ENCODE data around the gene KMT2D.

DNA sequence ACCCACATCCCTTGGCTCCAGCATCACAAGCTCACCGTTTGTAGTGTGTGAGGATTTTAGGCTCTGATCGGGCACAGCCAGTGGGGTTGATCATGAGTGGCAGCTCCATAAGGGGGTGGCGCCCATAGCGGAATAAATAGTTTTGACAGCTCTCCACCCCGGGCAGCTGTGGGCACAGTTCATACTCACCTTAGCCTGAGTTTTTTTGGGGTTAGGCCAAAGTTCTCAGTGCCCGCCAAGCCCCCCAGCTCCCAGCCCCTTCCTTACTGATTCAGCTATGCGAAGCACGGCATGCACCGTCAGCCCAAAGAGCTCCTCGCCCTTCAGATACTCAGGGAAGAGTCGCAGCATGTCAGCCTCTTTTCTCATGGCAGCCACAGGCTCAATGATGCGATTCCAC is 36.1 kb downstream of the KMT2D start:
- TF ChIP-seq, protein P1, sequence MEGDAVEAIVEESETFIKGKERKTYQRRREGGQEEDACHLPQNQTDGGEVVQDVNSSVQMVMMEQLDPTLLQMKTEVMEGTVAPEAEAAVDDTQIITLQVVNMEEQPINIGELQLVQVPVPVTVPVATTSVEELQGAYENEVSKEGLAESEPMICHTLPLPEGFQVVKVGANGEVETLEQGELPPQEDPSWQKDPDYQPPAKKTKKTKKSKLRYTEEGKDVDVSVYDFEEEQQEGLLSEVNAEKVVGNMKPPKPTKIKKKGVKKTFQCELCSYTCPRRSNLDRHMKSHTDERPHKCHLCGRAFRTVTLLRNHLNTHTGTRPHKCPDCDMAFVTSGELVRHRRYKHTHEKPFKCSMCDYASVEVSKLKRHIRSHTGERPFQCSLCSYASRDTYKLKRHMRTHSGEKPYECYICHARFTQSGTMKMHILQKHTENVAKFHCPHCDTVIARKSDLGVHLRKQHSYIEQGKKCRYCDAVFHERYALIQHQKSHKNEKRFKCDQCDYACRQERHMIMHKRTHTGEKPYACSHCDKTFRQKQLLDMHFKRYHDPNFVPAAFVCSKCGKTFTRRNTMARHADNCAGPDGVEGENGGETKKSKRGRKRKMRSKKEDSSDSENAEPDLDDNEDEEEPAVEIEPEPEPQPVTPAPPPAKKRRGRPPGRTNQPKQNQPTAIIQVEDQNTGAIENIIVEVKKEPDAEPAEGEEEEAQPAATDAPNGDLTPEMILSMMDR (IDR thresholded peaks at IDR 0.05), result no peak
- TF ChIP-seq POLR2AphosphoS5 (IDR thresholded peaks at IDR 0.05; ENCODE audit: low read depth, low read length) (no peak), GABPA (IDR thresholded peaks at IDR 0.05; ENCODE audit: low read depth) (no peak)
- TF ChIP-seq, protein P2, sequence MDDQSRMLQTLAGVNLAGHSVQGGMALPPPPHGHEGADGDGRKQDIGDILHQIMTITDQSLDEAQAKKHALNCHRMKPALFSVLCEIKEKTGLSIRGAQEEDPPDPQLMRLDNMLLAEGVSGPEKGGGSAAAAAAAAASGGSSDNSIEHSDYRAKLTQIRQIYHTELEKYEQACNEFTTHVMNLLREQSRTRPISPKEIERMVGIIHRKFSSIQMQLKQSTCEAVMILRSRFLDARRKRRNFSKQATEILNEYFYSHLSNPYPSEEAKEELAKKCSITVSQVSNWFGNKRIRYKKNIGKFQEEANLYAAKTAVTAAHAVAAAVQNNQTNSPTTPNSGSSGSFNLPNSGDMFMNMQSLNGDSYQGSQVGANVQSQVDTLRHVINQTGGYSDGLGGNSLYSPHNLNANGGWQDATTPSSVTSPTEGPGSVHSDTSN (IDR thresholded peaks at IDR 0.05), result no peak

All from SK-N-SH (cell line).